SK-N-MC (cell line): ENCODE results near the gene DLGAP1.

ENCODE experiments used
- EZH2 ChIP-seq: fragments of 200-600 bp; sonication (generic); IDR thresholded peaks from one replicate; pipeline ENCODE4 v1.6.1; 2017; ENCODE audit warnings: antibody characterized with exemption
- FOXP2 ChIP-seq: optimal IDR thresholded peaks from 2 replicates; pipeline ENCODE3; 2011; ENCODE audit warnings: mild to moderate bottlenecking, moderate library complexity; ENCODE audit not compliant: insufficient read depth; ENCODE audit errors: extremely low read length, control extremely low read depth
- POLR2AphosphoS5 ChIP-seq: IDR thresholded peaks from 2 replicates; pipeline ENCODE4 v1.6.1; 2012; ENCODE audit warnings: mild to moderate bottlenecking, low read depth, low read length, borderline replicate concordance

- TF ChIP-seq POLR2AphosphoS5 (no peak), EZH2 (no peak), FOXP2 (no peak)
Measured at GRCh38 chr18:3585656-3586509, 869.2 kb downstream of the DLGAP1 start.
